Colonic mucosa (tissue), 4 donors: Measurements from ENCODE around the gene PDSS1. TPM values are rescaled to one million over a fixed set of nuclear protein-coding genes. Genes with fewer than 3 reads are reported as not detected.
"Not testable (repeated sequence)": the region's sequence is repeated elsewhere in the genome, so short reads cannot be mapped to it uniquely, and the experiment has no call there.

Experiments used
- DNase-seq: peaks from one replicate; pipeline ENCODE4 v3.0.0-alpha.2; 2020
- H3K27ac ChIP-seq: fragments of 200-600 bp; one replicate; pipeline ENCODE4 v1.8.0; 2021
- H3K27me3 ChIP-seq: fragments of 200-600 bp; one replicate; pipeline ENCODE4 v1.8.0; 2021
- H3K36me3 ChIP-seq: fragments of 200-600 bp; one replicate; pipeline ENCODE4 v1.8.0; 2021
- H3K4me1 ChIP-seq: fragments of 200-600 bp; one replicate; pipeline ENCODE4 v1.8.0; 2021; ENCODE audit warnings: mild to moderate bottlenecking
- H3K4me3 ChIP-seq: fragments of 200-600 bp; one replicate; pipeline ENCODE4 v1.8.0; 2021
- H3K9ac ChIP-seq, 2 donors: one replicate each; pipeline ENCODE4 v1.7.0; 2013; ENCODE audit warnings: control low read depth in 2 of 2, low read depth in 2 of 2, low read length in 2 of 2
- H3K9me3 ChIP-seq: fragments of 200-600 bp; one replicate; pipeline ENCODE4 v1.8.0; 2021
- CTCF ChIP-seq: fragments of 200-600 bp; IDR thresholded peaks from one replicate; pipeline ENCODE4 v1.8.0; 2022; ENCODE audit warnings: antibody characterized with exemption, mild to moderate bottlenecking
- intact Hi-C: fragments of 100-400 bp; cut with DNase I; formaldehyde crosslinking; loops from one replicate; pipeline ENCODE4 v1.14.1; 2022
- total RNA-seq, 2 donors: library from RNA; stranded (reverse); fragmentation: NEBNext Ultra II Directional in 1 of 2; extraction: Animal tissue kit (Norgen Biotek cat#: 25700) in 1 of 2; gene quantifications; one replicate each; pipeline ENCODE4 v1.2.1, GENCODE V29; 2021
- donor health status: healthy.
- donor health status: DM: no; HTN: no; CAD: no.
- donor health status: DM: no; HTN: no; CAD: no.

The PDSS1 gene
- total RNA-seq, 2 donors from 2014 or later: 20.6 to 35.5 TPM

GRCh38 chr10:26779176-26779860 lies 81.8 kb downstream of the PDSS1 start:
- no peak for TF ChIP-seq CTCF
- no peaks in the 10 kb centered on the region for H3K27me3 ChIP-seq
- DNase-seq: peak; percentile 41
- H3K4me1 ChIP-seq: peaks cover 13% of the 10 kb centered on the region
- no peaks in the 10 kb centered on the region for H3K9me3 ChIP-seq
- intact Hi-C loops: no loop called here
- no peak overlapping the region for H3K4me3 ChIP-seq
- no peaks in the 10 kb centered on the region for H3K36me3 ChIP-seq
- no peak overlapping the region for H3K9ac ChIP-seq
- peak overlapping the region; percentile 58 for H3K27ac ChIP-seq

- peak overlapping the region; percentile 58 for H3K27ac ChIP-seq
- peaks cover 13% of the 10 kb centered on the region for H3K4me1 ChIP-seq
- TF ChIP-seq CTCF: no peak
- DNase-seq: no peak
- H3K9ac ChIP-seq: no peak overlapping the region
- no peaks in the 10 kb centered on the region for H3K9me3 ChIP-seq
- no peak overlapping the region for H3K4me3 ChIP-seq
- intact Hi-C loops: no loop called here
- no peaks in the 10 kb centered on the region for H3K27me3 ChIP-seq
- H3K36me3 ChIP-seq: no peaks in the 10 kb centered on the region
These were observed 82.7 kb downstream of the PDSS1 start for GRCh38 chr10:26780106-26780792.

- no peaks in the 10 kb centered on the region for H3K36me3 ChIP-seq
- no peak overlapping the region for H3K4me3 ChIP-seq
- DNase-seq: no peak
- H3K27me3 ChIP-seq: no peaks in the 10 kb centered on the region
- H3K27ac ChIP-seq: no peak overlapping the region
- H3K9me3 ChIP-seq: no peaks in the 10 kb centered on the region
- H3K9ac ChIP-seq: no peak overlapping the region
- intact Hi-C loops: no loop called here
- H3K4me1 ChIP-seq: peaks cover 13% of the 10 kb centered on the region
- no peak for TF ChIP-seq CTCF
These were observed 83.5 kb downstream of the PDSS1 start for GRCh38 chr10:26780793-26781601.

GRCh38 chr10:26781797-26782196 lies 84.3 kb downstream of the PDSS1 start:
- no peaks in the 10 kb centered on the region for H3K9me3 ChIP-seq
- H3K36me3 ChIP-seq: no peaks in the 10 kb centered on the region
- H3K4me1 ChIP-seq: peaks cover 13% of the 10 kb centered on the region
- peak overlapping the region; percentile 3 for H3K27ac ChIP-seq
- no peak overlapping the region for H3K4me3 ChIP-seq
- no peak for TF ChIP-seq CTCF
- no peaks in the 10 kb centered on the region for H3K27me3 ChIP-seq
- DNase-seq: no peak
- intact Hi-C loops: no loop called here
- H3K9ac ChIP-seq: no peak overlapping the region

- Histone ChIP-seq H3K27me3 (no peaks in the 10 kb centered on the region), H3K36me3 (no peaks in the 10 kb centered on the region), H3K9me3 (no peaks in the 10 kb centered on the region), H3K27ac (no peak overlapping the region), H3K4me3 (no peak overlapping the region), H3K9ac (no peak overlapping the region), H3K4me1 (no peaks in the 10 kb centered on the region)
- intact Hi-C loops: no loop called here
- no peak for TF ChIP-seq CTCF
- DNase-seq: no peak
These were observed 89.9 kb downstream of the PDSS1 start for GRCh38 chr10:26787362-26787761.

- H3K36me3 ChIP-seq, H3K27me3 ChIP-seq, DNase-seq, H3K9me3 ChIP-seq, H3K9ac ChIP-seq, H3K4me3 ChIP-seq, intact Hi-C loops, H3K27ac ChIP-seq, H3K4me1 ChIP-seq: not testable (repeated sequence)
These were observed 92.3 kb downstream of the PDSS1 start for GRCh38 chr10:26789779-26790178.
